Measurements from ENCODE around the gene ATP6V1G1. TPM values are rescaled to one million over a fixed set of nuclear protein-coding genes. Genes with fewer than 3 reads are reported as not detected.
"Not testable (repeated sequence)": the region's sequence is repeated elsewhere in the genome, so short reads cannot be mapped to it uniquely, and the experiment has no call there.

The ATP6V1G1 gene
- total RNA-seq, 1 donor from 2014 or later: 130 TPM

DNA sequence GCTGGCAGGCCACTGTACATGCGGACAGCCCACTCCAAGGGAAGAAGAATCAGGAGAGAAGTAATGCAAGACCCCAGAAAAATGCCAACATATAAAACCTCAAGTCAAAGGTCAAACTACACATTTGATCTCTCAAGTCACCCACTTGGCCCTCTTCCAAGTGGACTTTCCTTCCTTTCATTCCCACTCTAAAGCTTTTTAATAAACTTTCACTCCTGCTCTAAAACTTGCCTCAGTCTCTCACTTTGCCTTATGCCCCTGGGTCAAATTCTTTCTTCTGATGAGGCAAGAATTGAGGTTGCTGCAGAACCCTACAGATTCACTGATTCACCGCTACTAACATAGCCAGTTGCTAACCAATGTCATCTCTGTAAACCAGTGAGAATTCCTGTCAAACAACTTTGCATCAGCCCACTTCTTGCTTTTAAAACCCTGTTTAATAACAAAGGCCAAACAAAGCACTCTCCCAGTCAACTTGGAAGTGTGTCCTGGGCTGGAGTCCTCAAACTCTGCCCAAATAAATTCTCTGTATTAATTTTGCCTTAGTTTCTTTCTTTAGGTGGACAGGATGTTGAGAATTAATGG lies 6.9 kb upstream of the ATP6V1G1 start:
- no peak for DNase-seq

DNA sequence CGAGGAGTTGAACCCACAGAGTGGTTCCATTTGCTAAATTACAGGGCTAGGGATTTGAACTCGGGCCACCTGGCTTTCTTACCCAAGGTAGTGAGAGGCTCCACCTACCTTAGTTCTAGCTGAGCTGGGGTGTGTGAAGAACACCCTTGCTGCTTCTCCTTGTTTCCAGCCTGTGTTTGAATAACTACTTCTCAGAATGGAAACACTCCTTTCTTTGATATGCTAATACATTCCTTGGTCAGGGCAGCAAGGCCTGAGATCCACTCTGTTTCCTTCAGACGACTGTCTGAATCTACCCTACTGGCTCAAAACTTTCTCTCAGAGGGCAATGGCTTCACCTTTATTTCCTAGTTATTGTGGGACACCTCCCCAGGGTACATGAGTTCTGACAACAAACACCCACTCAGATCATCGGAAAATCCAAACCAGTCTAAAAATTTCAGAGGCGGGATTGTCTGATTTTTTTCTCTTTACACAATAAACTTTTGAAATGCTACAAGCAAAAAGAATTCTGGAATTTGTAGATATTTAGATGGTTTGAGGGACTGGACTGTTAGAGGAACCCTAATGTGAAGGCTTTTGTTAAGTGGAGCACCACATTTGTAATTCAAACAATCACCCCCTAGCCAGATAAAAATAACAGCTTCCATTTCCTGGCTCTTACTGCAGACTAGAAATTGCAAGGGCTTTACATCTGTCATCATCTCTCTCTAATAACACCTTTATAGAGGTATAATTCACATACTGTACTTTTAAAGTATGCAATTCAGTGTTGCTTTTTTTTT lies 4.0 kb upstream of the ATP6V1G1 start:
- no peak for DNase-seq

DNA sequence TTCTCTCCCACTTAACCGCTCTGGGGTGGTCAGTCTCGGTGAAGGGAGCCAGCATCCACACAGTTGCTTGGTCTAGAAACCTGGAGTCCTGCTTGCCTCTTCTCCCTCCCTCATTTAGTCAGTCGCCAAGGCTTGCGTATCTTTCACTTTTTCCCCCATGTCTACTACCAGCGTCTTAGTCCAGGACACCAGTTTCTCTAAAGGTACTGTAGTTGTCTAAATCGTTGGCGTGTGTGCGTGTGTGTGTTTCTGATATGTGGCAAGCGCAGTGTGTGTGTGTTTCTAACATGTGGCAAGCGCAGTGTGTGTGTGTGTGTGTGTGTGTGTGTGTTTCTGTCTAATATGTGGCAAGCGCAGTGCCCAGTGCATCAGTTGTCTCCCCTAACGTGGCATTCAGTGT lies 641 bp downstream of the ATP6V1G1 start:
- DNase-seq: peak; percentile 27

DNA sequence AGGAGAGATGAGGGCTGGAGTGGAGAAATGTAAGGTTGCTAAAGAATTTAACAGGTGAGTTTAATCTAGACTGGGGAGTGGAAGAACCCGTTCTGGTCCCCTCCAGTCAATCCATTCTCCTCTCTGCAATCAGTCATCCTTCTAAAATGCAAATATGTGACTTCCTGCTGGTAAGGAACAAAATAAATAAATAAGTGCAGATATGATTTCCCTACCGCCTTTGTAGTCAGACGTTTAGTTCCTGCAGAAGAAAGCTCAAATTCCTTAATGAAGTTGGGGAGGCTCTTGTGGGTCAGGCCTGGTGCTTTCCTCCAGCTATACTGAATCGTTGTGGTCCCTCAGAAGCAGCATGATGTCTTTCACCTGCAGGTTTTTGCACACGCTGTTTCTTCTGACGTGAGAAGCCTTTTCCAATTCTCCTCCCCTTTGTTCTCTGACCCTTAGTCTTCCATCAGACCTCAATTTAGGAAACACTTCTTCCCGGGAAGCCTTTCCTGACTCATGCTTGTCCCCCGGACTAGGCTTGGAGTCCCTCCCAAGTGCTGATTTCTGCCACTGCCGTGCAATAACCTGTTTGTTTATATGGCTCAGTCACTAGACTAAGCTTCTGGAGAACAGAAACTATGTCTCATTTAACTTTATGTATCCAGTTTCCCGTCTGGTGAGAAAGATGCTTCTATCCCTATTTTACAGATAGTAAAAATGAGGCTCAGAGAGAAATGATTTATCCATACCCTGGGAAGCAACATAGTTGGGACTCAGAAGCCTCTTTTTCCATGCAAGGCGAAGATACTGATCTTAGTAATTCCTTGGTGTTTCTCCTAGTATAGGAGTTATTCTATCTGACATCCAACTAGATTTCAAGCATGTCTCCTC lies 1.3 kb downstream of the ATP6V1G1 start:
- no peak for DNase-seq

DNA sequence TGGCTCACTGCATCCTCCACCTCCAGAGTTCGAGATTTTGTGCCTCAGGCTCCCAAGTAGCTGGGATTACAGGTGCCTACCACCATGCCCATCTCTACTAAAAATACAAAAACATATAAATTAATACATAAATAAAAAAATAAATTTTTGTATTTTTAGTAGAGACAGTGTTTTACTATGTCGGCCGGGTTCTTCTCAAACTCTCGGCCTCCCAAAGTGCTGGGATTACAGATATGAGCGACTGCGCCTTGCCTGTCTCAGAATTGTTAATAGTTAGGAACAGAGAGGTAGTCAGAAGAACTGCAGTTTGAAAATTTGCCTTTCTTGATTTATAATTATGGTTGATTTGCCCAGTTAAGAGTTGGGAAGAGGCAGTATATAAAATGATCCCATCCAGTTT lies 2.8 kb downstream of the ATP6V1G1 start:
- no peak for DNase-seq

DNA sequence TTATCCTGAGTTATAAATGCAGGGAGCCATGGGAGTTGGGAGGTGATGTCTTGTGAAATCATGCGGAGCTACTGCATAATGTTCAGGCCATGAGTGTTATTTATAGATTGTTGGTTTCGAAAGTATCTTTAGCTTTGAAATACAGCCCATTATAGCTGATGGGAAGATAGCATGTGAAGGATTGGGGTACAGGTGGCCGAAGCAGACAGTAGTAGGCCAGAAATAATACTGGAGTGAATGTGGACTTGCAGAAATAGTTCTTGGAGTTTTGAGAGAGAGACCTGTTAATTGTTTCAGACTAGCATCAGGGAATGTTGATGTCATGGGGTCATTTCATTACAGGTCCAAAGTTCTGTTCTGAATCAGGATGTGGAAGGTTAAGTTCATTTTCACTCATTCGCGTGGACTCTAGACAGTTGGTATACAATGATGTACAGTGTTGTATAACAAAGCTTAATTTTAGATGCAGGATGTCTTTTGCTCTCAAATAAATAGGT lies 3.8 kb downstream of the ATP6V1G1 start:
- DNase-seq: no peak

DNA sequence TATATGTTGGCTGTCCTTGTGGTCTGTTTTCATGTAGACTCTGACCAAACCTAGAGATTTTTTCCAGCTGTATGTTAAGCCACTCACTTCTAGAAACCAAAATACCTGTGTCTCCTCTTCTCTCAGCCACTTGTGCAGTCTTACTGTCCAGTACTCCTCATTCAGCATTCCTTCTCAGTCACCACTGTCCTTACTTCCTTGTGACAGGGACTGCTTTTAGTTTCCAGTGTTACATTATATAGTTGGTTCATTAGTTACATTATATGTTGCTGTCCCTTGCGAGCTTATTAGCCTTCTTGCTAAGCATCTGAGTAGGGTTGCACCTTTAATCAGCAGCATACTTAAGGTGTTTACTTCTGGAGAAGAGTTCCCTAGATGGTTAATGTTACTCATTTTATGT lies 4.3 kb downstream of the ATP6V1G1 start:
- DNase-seq: no peak

DNA sequence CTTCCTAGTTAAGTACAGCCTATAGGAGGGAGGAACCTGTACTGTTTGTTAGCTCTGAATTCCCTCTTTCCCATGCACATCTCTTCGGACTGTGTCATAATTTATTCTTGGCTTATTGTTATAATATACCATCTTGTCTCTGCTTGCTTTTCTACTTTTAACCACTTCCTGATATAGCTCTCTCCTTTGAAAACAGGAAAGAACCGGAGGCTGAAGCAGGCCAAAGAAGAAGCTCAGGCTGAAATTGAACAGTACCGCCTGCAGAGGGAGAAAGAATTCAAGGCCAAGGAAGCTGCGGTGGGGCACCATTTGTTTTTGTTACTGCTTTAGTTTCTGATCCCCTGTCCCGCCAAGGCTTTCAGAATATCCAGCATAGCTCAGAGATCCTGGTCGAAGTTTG lies 4.8 kb downstream of the ATP6V1G1 start:
- DNase-seq: peak; percentile 26

DNA sequence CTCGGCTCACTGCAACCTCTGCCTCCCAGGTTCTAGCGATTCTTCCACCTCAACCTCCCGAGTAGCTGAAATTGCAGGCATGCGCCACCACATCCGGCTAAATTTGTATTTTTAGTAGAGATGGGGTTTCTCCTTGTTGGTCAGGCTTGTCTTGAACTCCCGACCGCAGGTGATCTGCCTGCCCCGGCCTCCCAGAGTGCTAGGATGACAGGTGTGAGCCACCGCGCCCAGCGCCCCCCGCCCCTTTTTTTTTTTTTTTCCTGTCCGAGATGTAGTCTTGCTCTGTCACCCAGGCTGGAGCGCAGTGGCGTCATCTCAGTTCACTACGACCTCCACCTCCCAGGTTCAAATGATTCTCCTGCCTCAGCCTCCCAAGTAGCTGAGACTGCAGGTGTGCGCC lies 6.6 kb downstream of the ATP6V1G1 start:
- DNase-seq: no peak

DNA sequence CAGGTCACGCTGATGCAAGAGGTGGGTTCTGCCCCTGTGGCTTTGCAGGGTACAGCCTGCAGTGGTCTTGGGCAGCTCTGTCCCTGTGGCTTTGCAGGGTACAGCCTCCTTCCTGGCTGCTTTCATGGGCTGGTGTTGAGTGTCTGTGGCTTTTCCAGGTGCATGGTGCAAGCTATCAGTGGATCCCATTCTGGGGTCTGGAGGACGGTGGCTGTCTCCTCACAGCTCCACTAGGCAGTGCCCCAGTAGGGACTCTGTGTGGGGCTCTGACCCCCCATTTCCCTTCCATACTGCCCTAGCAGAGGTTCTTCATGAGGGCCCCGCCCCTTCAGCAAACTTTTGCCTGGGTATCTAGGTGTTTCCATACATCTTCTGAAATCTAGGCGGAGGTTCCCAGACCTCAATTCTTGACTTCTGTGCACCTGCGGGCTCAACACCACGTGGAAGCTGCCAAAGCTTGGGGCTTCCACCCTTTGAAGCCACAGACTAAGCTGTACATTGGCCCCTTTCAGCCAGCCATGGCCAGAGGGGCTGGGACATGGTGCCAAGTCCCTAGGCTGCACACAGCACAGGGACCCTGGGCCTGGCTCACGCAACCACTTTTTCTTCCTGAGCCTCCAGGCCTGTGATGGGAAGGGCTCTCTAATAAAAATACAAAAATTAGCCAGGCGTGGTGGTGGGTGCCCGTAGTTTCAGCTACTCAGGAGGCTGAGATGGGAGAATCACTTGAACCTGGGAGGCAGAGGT lies 13.1 kb downstream of the ATP6V1G1 start:
- not testable (repeated sequence) for DNase-seq

DNA sequence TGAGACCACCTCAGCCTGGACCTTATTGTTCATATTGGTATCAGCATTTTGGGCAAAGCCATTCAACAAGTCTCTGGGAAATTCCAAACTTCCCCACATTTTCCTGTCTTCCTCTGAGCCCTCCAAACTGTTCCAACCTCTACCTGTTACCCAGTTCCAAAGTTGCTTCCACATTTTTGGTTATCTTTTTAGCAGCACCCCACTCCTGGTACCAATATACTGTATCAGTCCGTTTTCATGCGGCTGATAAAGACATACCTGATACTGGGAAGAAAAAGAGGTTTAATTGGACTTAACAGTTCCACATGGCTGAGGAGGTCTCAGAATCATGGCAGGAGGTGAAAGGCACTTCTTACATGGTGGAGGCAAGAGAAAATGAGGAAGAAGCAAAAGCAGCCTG lies 14.2 kb downstream of the ATP6V1G1 start:
- not testable (repeated sequence) for DNase-seq

DNA sequence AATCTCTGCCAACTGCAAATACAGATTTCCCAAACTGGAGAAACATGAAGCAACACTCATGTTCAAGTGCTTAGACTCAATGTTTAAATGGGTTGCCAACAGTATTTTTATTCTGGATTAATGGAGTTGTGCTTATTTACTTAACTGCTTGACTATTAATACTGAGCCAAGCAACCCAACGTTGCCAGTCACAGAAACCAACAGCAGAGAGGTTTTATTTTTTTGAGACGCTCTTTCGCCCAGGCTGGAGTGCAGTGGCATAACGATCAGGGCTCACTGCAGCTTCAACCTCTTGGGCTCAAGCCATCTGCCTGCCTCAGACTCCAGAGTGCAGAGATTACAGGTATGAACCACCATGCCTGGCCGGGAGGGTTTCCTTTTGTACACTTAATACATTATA lies 15.1 kb downstream of the ATP6V1G1 start:
- no peak for DNase-seq

DNA sequence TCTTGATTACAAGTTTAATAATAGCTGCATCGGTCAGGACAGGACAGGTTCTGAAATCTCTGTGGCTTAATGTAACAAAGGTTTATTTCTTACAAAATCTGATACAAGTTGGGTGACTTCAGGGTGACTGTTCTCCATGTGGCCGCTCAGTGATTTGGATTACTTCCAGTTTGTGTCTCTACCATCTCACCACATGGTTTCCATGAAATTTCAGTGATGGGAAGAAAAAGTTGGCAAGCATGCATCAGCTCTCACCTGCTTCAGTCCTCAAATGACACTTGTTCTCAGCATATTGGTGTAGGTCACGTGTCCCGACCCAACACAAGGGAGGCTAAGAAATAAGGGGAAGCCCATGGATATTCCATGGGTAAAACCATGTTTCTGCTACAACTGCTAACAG lies 15.7 kb downstream of the ATP6V1G1 start:
- no peak for DNase-seq

DNA sequence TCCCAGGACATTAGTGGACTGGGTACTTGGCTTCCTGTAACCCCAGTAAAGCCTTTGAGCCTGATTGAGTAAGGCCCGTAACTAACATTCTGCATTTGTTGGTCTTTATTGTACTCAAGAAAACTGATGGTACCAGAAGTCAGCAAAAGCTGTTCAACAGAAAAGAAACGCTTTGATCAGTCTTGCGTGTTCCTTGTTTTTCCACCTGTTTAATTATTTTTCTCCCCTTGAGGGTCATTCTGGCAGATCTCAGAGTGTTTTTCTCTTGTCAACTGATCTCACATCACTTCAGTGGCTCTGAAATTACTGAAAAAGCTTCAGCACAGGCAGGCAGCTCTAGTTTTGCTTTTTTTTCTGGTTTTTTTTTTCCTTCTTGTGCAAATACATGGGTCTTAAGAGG lies 17.4 kb downstream of the ATP6V1G1 start:
- DNase-seq: no peak

DNA sequence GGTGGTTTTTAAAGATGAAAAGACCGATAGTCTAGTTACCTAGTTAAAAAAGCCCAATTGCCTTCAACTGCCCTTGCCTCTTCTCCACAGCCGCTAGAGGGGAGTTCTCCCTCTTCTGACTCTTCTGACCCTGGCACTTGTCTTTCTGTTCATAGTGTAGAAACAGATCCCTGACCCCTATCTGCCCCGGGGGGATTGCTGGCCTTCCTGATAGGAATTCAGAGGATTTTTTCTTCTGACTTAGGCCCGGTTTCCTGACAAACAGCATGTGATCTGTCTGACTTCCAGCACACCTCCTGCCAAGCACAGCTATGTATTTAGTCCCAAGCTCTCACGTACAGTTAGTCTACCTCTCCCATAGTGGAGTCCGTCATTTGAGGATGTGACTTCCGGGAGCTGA lies 18.5 kb downstream of the ATP6V1G1 start:
- no peak for DNase-seq

DNA sequence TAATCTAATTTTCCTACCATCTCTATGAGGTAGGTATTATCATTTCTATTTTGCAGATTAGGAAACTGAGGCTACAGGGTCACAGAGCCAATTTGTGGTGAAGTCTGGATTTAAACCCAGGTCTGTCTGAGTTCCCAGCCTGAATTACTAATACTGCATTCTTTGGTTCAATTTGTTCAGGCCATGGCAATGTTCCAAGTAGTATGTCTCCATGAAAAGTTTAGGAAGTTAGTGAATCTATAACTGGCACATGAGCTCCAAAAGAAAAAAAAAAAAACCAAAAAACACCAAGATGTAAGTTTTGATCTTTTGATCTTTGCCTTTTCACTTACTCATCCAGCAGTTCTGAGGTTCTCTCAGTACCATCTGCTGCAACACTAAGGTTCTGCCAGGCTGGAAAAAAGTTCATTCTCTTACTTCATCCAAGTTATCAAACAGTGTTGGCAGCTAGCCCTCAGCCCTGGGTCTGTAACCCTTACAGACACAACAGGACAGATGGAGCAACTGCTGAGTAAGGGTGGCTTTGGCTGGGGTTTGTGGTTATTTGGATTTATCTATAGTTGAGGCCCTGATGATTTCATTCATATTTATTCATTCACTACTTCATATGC lies 19.1 kb downstream of the ATP6V1G1 start:
- peak; percentile 27 for DNase-seq

DNA sequence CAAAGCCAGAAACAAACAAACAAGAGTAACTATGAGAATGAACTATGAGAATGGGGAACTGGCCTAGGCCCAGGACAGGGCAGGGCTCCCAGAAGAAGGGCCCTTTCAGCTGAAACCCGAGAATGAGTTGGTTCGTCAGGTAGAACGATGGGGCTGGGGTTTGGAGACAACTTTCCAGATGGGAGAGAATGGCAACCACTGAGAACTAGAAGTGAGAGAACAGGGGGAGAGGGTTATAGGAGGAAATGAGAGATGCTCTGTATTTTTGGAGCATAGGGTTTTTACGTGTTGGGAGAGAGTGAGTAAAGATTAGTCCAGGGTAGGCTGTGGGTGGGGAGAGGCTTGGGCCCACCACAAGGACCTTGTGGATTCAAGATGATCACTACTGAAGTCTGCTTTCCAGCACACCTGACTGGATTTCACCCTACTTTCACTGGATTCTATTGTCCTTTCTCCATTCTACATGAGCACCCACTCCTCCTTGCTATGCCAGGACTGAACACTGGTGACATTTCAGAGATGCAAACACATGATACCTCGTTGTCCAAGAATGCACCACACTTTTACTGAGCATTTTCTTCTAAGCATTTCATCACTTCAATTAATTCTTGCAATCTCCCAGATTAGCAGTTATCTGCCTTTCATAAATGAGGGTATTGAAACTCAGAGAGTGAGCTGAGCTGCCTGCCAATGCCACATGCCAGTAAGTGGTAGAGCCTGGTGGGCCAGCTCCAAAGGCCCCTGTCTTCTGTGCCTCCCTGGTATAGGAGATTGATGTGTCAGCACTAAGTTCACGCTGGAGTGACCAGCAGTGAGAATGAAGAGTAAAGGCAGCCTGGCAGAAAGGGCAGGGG lies 20.3 kb downstream of the ATP6V1G1 start:
- no peak for DNase-seq

DNA sequence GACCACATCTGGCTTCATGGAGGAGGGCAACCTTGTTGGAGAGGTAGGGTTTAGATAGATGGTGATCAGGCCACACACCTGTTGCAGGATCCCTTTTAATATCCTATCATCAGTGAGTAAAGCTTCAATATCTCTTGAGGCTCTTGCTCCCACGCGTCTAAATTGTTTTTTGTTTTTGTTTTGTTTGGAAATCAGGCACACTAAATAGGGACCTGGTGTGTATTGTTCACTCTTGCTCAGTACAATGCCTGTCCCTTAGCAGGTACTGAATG lies 20.9 kb downstream of the ATP6V1G1 start:
- DNase-seq: no peak

DNA sequence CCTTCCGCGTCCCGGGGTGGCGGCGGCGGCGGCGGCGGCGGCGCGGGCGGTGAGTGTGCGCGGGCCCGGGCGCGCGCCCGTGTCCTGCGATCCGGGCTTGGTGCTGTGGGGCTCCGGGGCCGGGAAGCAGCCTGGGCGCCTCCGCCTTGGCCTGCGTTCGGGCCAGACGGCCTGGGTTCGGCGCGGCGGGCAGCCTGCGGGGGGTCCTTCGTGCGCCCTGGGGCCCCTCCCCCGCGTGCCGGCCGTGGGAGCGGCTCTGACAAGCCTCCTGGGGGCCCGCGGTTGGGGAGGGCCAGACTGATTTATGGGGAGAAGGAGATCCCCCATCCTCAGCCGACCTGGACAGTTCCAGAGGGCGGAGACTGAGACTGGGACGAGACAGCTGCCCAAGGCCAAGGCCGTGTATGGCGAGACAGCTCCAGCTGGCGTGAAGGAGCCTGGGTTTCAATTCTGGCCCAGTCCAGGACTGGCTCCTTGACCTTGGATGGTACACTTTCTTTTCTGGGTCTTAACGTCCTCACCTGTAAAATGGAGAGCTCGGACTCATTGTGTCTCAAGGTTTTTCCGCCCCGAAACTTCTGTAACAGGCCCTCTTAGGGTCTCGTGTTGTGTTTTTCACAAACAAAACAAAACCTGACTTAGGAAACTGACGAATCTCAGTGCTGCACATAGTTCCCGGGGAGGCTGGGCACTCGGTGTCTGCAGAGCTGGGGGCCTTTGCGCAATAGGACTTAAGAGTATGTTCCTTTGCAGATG lies 24.1 kb downstream of the ATP6V1G1 start:
- peak; percentile 79 for DNase-seq

DNA sequence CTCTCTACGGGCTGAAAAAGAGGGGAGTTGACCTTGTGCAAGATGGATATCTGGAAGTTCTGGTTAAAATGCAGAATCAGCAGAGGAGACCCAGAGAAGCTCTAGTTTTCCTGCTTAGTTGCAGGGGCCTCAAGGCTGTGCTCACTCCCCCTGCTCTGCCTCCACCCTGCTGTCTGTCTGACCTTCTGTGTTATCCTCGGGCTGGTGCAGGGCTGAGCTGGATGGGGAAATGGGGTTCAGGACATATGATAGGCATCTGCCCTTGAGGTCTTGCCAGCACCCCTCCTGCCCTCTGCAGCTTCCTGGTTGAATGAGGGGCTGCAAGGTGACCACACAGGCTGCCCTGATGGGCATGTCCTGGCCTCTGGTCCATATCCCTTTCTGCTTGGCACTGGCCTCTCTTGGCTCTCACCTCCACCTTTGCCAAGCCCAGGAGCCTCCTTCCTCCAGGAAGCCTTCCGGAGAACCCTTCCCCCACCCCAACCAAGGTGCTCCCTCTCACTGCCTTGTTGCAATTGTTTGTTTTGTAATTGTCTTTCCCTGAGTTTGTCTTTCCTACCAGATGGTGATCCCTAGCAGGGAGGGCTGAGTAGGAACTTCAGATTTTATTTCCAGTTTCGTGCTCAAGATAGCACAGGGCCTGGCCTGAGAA lies 24.8 kb downstream of the ATP6V1G1 start:
- DNase-seq: no peak
